Stimulated activated CD8-positive, alpha-beta memory T cell treated with anti-CD3 and anti-CD28 coated beads, Interleukin-12 subunit alpha, Interleukin-12 subunit beta, amount 100 ng/mL, for 24 hours (primary cell): ENCODE measurements around the gene SLC39A13.

Experiments
- DNase-seq: peaks from one replicate; pipeline ENCODE4 v3.0.0-alpha.2; 2020; ENCODE audit errors: extremely low read depth

Gene SLC39A13

GRCh38 chr11:47384498-47384897, 23.9 kb upstream of the SLC39A13 start:
- DNase-seq, result no peak

DNA sequence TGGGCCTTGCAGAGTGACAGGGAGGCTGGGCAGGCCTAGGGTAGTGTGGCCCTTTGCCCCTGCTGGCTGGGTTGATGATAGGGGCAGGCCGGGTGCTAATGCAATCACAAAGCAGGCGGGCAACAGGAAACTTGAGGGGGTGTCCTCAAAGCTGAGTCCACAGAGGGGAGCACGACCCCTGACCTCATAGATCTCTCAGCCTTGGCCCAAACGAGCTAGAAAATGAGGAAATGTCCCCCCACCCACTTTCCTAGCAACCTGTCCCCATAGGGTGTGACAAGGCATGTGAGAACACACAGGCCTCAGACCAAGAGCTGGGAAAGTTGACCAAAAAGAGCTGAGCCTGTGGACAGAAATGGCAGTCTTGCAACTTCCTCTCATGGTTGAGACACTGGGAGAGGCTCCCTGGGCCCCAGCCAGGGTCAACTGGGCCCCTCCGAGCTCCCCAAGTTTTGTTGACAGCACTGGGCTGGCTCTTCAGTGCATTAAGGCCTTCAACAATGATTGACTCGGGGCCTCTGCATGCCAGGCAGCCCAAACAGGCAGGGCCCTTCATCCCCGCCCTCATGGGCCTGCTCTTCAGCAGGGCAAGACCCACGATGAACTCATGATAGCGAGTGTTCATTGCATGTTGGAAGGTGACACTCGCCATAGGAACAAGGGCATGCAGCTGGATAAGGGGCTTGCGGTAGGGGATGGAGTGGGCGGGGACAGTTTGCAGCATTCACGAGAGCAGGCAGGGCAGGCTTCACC, 20.3 kb upstream of the SLC39A13 start:
- no peak for DNase-seq

DNA sequence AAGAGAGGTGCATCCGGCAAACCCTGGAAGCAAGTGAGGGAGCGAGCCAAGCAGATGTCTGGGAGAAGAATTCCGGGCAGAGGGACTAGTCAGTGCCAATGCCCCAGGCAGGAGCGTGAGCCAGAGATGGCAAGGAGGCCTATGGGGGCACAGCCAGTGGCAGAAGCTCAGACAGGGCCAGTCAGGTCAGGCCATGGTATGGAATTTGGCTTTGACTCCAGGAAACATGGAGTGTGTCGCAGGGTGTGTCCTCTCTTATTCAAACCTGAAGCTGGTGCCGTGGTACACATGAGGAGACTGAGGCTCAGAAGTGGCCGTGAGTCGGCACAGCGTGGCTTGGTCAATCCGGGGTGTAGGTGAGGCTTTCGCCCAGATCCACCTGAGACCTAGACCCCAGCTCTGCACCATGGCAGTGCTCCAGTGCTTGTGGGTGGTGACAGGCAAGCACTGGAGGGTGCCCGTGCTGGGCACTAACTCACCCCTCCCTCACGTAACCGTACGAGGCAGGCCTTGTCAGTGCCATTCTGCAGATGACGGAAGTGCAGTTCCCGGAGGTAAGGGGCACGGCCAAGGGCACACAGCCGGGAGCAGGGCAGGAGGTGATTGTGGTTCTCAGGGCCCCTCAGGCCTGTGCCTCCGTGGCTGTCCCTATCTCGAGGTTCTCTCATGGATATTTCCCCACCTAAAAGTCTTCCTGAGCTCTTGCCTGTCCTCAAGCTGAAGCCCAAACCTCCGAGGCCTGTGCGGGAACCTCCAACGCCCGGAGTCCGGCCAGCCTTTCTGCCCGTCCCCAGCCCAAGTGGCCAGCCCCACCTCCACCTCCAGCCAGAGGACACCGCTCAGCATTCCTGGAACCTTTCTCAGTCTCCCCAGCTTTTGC, 19.5 kb upstream of the SLC39A13 start:
- no peak for DNase-seq

- DNase-seq, result no peak
These were observed 18.6 kb upstream of the SLC39A13 start for GRCh38 chr11:47389577-47390421.

DNA sequence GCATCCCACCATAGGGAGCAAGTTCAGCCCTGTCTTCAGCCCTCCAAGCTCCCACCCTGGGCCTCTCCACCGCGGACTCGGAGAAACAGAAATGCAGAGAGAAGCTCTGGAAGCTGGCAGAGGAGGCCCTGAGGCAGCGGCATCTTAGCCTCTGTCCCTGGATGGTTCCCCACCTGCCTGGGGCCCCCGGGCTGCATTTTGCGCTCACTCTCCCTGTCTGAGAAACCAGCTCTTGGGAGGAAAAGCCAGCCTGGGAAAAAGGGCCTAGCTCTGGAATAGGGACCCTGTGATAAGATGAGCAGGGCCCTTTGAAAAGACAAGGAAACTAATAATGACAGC, 18.0 kb upstream of the SLC39A13 start:
- DNase-seq, result no peak

GRCh38 chr11:47391077-47391583, 17.3 kb upstream of the SLC39A13 start:
- no peak for DNase-seq

GRCh38 chr11:47391711-47392432, 16.5 kb upstream of the SLC39A13 start:
- DNase-seq, result no peak

- DNase-seq, result no peak
These were observed 15.7 kb upstream of the SLC39A13 start for GRCh38 chr11:47392546-47393162.

DNA sequence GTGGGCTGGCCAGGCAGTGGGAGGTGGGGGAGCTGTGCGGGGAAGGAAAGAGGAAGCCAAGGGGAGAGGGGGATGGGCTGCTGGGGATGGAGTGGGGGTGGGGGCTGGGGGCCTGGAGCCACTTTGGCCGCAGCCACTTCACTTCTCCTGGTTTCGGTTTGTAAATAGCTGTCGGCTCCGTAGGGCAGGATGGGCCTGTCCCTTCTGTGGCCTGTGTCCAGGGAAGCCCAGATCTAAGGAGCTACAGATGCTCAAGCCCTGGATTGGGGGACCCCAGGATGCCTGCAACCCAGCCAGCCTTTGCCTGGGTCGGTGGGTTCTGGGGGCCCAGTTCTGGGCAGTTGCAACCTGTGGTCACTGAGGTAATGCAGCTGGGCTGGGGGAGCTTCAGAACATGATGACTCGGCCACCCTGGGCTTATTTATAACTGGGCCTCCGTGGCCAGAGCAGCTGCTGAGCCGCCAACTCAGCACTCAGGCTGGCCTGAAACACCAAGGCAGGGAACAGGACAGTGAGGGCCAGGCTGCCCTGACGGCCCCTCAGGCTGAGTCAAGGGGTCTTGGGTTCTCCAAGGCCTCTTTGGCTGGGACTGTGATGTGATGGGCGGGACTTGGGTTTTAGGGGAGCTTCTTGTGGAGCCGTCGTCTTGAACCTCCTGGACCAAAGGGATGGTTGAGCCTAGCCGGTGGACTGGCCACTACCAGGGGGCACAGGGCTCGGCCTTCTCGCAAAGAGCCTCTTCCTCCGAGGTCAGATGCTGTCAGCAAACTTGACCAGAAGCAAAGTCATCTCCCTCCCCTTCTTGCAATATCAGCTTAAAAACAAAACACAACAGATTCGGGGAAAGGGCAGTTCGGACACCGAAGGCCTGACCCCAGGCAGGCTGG, 15.0 kb upstream of the SLC39A13 start:
- no peak for DNase-seq

DNA sequence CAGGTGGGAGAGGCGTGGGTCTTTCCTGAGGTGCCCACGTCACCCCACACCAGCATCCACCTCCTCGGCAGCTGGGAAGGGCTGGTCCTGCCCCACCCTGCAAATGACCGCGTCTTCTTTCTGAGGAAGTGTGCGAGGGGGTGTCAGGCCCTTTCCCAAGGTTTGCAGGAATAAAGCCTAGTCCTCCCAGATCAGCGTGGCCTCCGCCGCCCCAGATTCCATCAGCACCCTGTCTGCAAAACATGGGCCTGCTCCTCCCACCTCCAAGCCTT, 14.4 kb upstream of the SLC39A13 start:
- DNase-seq, result no peak

GRCh38 chr11:47394322-47395222, 13.8 kb upstream of the SLC39A13 start:
- DNase-seq, result no peak

DNA sequence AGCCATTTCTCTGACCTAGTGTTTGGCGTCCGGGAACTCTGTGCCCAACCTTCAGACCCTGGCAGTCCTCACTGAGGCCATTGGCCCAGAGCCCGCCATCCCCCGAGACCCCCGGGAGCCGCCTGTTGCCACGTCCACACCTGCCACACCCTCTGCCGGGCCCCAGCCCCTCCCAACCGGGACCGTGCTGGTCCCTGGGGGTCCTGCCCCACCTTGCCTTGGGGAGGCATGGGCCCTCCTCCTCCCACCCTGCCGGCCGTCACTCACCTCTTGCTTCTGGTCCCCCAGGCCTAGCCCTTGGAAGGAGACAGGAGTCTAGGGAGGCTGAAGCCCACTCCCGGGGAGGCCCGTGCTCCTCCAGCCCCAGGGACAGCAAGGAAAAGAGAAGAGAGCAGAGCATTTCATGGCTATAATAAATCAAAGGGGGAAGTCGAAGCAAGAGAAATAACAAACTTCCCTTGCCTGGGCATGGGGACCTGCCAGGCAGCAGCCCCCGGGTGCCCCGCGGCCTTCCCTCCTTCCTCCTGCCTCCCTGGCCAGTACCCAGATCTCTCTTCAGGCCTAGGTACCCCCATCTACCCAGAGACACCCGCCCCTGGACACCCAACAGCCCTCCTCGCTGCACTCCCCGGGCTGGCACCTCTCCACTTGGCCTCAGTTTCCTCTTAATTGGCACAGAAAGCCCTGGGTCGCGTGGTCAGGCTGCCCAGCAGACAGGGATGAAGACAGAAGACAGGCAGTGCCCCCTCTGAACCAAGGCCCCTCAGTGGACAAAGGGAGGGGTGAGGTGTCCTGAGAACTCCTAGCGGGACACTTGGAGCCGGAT, 13.0 kb upstream of the SLC39A13 start:
- no peak for DNase-seq

GRCh38 chr11:47396049-47396320, 12.4 kb upstream of the SLC39A13 start:
- DNase-seq, result no peak

DNA sequence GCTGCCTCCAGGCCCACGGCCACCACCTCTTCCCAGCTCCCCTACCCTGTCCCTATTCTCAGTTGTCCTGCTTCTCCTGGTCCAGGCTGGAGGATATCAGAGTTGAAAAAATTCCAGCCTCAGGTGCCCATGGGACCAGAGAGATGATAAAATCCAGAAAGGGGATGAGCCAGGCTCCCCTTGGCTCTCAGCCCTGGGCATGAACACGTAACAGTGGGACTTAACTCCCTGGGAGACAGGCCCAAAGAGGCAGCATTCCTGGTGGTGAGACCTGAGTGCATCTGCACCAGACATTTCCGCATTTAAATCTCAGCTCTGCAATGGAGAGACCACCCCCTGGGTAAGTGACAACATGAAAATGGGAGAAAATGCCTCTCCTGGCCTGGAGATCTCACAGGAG, 10.4 kb upstream of the SLC39A13 start:
- DNase-seq, result no peak

DNA sequence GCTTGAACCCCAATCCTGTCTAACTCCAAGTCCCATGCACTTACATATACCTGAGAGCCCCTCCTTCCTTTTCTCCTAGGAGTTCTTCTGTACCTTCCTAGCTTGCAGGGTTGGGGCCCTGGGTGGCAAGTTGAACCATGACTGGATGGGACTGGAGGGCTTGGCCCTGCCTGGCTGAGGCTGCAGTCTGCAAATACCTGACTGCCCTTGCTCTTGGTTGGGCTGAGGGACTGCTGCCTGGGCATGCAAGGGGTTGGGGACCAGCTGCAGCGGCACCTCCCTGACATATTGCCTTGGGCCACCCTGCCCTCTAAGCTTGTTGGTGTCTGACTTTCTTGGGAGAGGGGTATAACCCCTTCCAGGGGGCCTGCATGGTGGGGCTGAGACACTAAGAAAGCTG, 9.8 kb upstream of the SLC39A13 start:
- DNase-seq, result no peak

DNA sequence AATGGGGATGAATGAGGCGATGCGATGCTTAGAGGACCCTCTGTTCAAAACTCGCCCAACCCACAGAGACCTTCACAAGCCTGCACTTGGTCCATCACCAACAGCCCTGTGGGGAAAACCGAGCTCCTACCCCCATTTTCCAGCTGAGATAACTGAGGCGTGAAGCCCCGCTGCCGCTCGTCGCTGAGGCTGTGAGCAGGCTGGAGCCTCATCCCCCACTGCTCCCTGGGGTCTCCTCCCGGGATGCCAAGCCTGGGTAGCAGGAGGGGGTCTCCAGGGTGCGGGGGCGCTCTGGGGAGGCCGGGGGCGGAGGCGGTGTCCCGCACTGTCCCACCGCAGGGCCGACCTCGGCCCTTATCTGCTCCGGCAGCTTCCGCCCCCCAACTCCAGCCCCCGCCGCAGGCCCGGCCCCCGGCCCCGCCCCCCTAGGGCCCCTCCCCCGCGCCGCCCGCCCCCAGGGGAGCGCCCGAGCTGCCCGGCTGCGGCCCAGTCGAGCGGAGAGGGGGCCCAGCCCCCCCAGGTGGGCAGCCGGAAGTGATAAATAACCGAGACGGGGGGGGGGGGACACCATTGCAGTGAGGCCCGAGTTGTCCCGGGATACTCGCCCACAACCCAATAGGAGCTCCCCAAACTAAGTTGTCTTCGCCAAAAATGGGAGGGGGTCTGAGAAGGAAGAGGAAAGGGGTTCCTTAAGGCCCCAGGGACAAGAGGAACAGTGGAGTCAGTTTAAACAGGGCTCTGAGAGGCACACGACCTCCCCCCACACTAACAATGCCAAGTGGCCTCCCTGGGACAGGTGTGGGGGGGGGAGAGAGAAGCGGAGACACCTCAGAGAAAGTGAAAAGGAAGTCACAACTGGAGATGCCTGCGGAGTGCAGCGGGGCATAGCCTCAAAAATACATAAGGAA, 8.3 kb upstream of the SLC39A13 start:
- DNase-seq, result no peak

DNA sequence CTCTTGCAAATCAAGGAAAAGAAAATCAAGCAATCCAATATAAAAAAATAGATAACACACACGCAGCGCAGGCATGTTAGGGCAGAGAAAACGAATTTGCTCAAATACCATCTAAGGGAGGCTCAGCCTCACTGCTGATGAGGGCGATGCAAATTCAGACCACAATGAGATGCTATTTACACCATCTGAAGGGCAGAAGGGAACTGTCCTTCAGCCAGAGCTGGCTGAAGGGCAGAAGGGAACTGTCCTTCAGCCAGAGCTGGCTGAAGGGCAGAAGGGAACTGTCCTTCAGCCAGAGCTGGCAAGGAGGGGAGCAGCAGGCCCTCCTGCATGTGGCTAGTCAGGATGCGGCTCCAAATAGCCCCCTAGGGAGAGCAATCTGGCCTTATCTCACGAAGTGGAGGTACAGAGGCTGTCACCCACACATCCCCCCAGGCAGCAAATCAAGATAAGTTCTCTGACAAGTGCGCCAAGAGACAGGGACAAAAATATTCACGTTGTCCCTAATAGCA, 7.6 kb upstream of the SLC39A13 start:
- DNase-seq, result no peak
